ENCODE data around the gene ALG8.

- no peak for TF ChIP-seq CTCF (IDR thresholded peaks at IDR 0.05)
- TF ChIP-seq POLR2AphosphoS5 (IDR thresholded peaks at IDR 0.05) = no peak
- no peak for TF ChIP-seq POLR2A (IDR thresholded peaks at IDR 0.05)
Measured at GRCh38 chr11:78099666-78100065, 39.8 kb downstream of the ALG8 start.

Data from suprapubic skin (tissue), 4 donors.